CD14-positive monocyte (primary cell): ENCODE data around the gene CFC1B. TPM values are rescaled to one million over a fixed set of nuclear protein-coding genes. Genes with fewer than 3 reads are reported as not detected.
"Not testable (repeated sequence)": the region's sequence is repeated elsewhere in the genome, so short reads cannot be mapped to it uniquely, and the experiment has no call there.

Experiments
- DNase-seq, 3 donors: peaks; one replicate each; pipeline ENCODE4 v3.0.0-alpha.2; 2011 to 2022
- H2AFZ ChIP-seq: 2 replicates; pipeline ENCODE4 v1.6.0; 2012; ENCODE audit warnings: mild to moderate bottlenecking, low read depth, low read length, inconsistent platforms; ENCODE audit not compliant: insufficient read depth, poor library complexity, severe bottlenecking
- H3K27ac ChIP-seq, 2 donors: 1 replicate in 1 of 2; 2 replicates in 1 of 2; pipeline ENCODE4 v1.5.1; 2012 to 2013; ENCODE audit warnings: low read length in 2 of 2, control low read depth in 1 of 2, inconsistent platforms in 1 of 2, low read depth in 1 of 2, mild to moderate bottlenecking in 1 of 2
- H3K27me3 ChIP-seq, 2 donors: one replicate each; pipeline versions ENCODE4 v1.6.0 to v1.6.1; 2011 to 2013; ENCODE audit warnings: low read length in 2 of 2; ENCODE audit not compliant: control insufficient read depth in 2 of 2, insufficient read depth in 2 of 2
- H3K36me3 ChIP-seq, 2 donors: replicated peaks in 1 of 2; 1 replicate in 1 of 2; 2 replicates in 1 of 2; pipeline versions ENCODE4 v1.5.1 to v1.6.1; 2012 to 2013; ENCODE audit warnings: low read length in 2 of 2, control low read depth in 1 of 2, inconsistent platforms in 1 of 2, mild to moderate bottlenecking in 1 of 2; ENCODE audit not compliant: insufficient read depth in 2 of 2, control insufficient read depth in 1 of 2
- H3K4me1 ChIP-seq, 2 donors: 1 replicate in 1 of 2; 2 replicates in 1 of 2; pipeline versions ENCODE4 v1.5.1 to v1.6.1; 2012 to 2013; ENCODE audit warnings: low read length in 2 of 2, control low read depth in 1 of 2, inconsistent platforms in 1 of 2, mild to moderate bottlenecking in 1 of 2, moderate library complexity in 1 of 2; ENCODE audit not compliant: insufficient read depth in 2 of 2, control insufficient read depth in 1 of 2
- H3K4me2 ChIP-seq: replicated peaks from 2 replicates; pipeline ENCODE3; 2012; ENCODE audit warnings: low read length, moderate library complexity, mild to moderate bottlenecking; ENCODE audit not compliant: poor library complexity, severe bottlenecking; ENCODE audit errors: extremely low read depth
- H3K4me3 ChIP-seq, 3 experiments: fragments of 200-600 bp in 1 of 3; sonication (generic) in 1 of 3; replicated peaks in 1 of 3; 1 replicate in 2 of 3; 2 replicates in 1 of 3; pipeline ENCODE4 v1.5.1; 2011 to 2013; ENCODE audit warnings: low read length in 3 of 3, mild to moderate bottlenecking in 3 of 3, control low read depth in 2 of 3, low read depth in 2 of 3, inconsistent platforms in 1 of 3, moderate library complexity in 1 of 3
- H3K79me2 ChIP-seq: 2 replicates; pipeline ENCODE4 v1.6.0; 2012; ENCODE audit warnings: mild to moderate bottlenecking, control low read depth, inconsistent platforms, low read length, moderate library complexity; ENCODE audit not compliant: insufficient read depth
- H3K9ac ChIP-seq: 2 replicates; pipeline ENCODE4 v1.6.0; 2017; ENCODE audit warnings: low read length, mild to moderate bottlenecking; ENCODE audit not compliant: insufficient read depth, poor library complexity, severe bottlenecking
- H3K9me3 ChIP-seq, 2 donors: replicated peaks in 1 of 2; 1 replicate in 1 of 2; 2 replicates in 1 of 2; pipeline versions ENCODE4 v1.5.1 to v1.6.1; 2012 to 2013; ENCODE audit warnings: low read length in 2 of 2, control low read depth in 1 of 2; ENCODE audit not compliant: control insufficient read depth in 1 of 2, insufficient read depth in 1 of 2
- H4K20me1 ChIP-seq: 2 replicates; pipeline ENCODE4 v1.6.0; 2012; ENCODE audit warnings: mild to moderate bottlenecking, low read length, control low read depth, moderate library complexity; ENCODE audit not compliant: insufficient read depth
- H3K27ac Mint-ChIP-seq, 7 donors: one replicate each; pipeline ENCODE4 v1.8.0; 2020; ENCODE audit warnings: mild to moderate bottlenecking in 7 of 7, mixed read lengths in 7 of 7, moderate library complexity in 6 of 7, inconsistent platforms in 2 of 7
- H3K27me3 Mint-ChIP-seq, 3 donors: one replicate each; pipeline ENCODE4 v1.8.0; 2021 to 2022; ENCODE audit warnings: low read depth in 3 of 3, mild to moderate bottlenecking in 3 of 3, mixed read lengths in 3 of 3, moderate library complexity in 3 of 3, inconsistent platforms in 1 of 3
- H3K36me3 Mint-ChIP-seq, 2 donors: one replicate each; pipeline ENCODE4 v1.8.0; 2020; ENCODE audit warnings: mixed read lengths in 2 of 2, inconsistent platforms in 1 of 2, mild to moderate bottlenecking in 1 of 2
- H3K4me1 Mint-ChIP-seq: one replicate; pipeline ENCODE4 v1.8.0; 2020; ENCODE audit warnings: mild to moderate bottlenecking, mixed read lengths
- H3K4me3 Mint-ChIP-seq, 2 donors: one replicate each; pipeline ENCODE4 v1.8.0; 2020; ENCODE audit warnings: mild to moderate bottlenecking in 2 of 2, mixed read lengths in 2 of 2, moderate library complexity in 1 of 2
- H3K9me3 Mint-ChIP-seq, 7 donors: one replicate each; pipeline ENCODE4 v1.8.0; 2020 to 2022; ENCODE audit warnings: mixed read lengths in 7 of 7, mild to moderate bottlenecking in 6 of 7, moderate library complexity in 6 of 7, inconsistent platforms in 2 of 7
- WGBS: methylation state at CpG from one replicate; pipeline ENCODE4 v1.1.5; 2013; ENCODE audit warnings: missing lambda C conversion rate; ENCODE audit not compliant: insufficient coverage; 5-methylcytosine and 5-hydroxymethylcytosine counted together
- intact Hi-C, 2 donors: fragments of 100-400 bp; cut with micrococcal nuclease; formaldehyde crosslinking; loops; one replicate each; pipeline versions ENCODE4 v1.15.0 to v1.15.1; 2023
- polyA plus RNA-seq, 3 donors: library from polyadenylated mRNA; depleted of rRNA in 1 of 3; unstranded in 2 of 3; stranded (reverse) in 1 of 3; fragments of 300-500 nt in 2 of 3; fragments of >200 nt in 1 of 3; fragmentation: Illumina TruSeq in 2 of 3; gene quantifications; 1 replicate in 2 of 3; 2 replicates in 1 of 3; pipeline ENCODE4 v1.2.3, GENCODE V29; 2012 to 2021
- small RNA-seq: library from RNA; depleted of rRNA; stranded (forward); fragments of <200 nt; gene quantifications from one replicate; pipeline ENCODE3, GENCODE V24; 2012; ENCODE audit warnings: low read depth; ENCODE audit not compliant: insufficient read length

Gene CFC1B
- polyA plus RNA-seq, 3 donors = not detected

DNA sequence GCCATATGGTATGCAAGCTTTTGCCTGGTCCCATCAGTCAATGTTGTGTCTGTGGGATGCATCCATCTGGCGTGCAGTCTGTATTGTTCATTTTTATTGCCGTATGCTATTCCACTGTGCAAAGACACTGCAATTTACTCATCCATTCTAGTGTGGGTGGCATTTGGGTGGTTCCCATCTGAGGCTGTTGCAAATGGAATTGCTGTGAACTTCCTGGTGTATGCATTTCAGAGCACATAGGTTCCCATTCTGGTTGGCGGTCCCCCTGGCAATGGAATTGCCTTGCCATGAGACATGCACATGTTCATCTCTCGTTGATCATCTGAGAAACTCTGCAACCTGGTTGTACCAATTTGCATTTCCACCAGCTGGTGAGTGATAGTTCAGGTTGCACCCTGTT lies 56.5 kb downstream of the CFC1B start:
- H3K36me3 Mint-ChIP-seq, H3K4me3 ChIP-seq, H3K27ac Mint-ChIP-seq, intact Hi-C loops, H3K4me1 Mint-ChIP-seq, H3K27ac ChIP-seq, H3K27me3 Mint-ChIP-seq, H3K36me3 ChIP-seq, H3K9ac ChIP-seq, H3K4me1 ChIP-seq, H4K20me1 ChIP-seq, H3K27me3 ChIP-seq, H3K79me2 ChIP-seq, H3K4me2 ChIP-seq, H3K4me3 Mint-ChIP-seq, H3K9me3 Mint-ChIP-seq, H2AFZ ChIP-seq, H3K9me3 ChIP-seq, DNase-seq: not testable (repeated sequence)
- no CpG with 5 or more reads among the region's 4 CpGs for WGBS

Small RNA genes within 50 kb of the gene (small RNA-seq; reads per million reads assigned to genes)
- gene RF00017 (not detected), gene RNU6-473P (not detected)

Other genes with a start within 250 kb of the CFC1B start
- 10 to 100 TPM; 57.6 to 81.2 (median 58.5) TPM for gene IMP4, start 178.3 kb upstream of the CFC1B start, polyA plus RNA-seq
- gene PTPN18, start 165.2 kb upstream of the CFC1B start, polyA plus RNA-seq = 100 to 1,000 TPM in 2 of 3 donors, 10 to 100 TPM in 1; 72.2 to 365 (median 102) TPM
- gene POTEI, start 11.9 kb upstream of the CFC1B start, polyA plus RNA-seq = not detected
- not detected for gene CFC1, start 78.4 kb downstream of the CFC1B start, polyA plus RNA-seq
- gene POTEJ, start 90.2 kb downstream of the CFC1B start, polyA plus RNA-seq = not detected
- gene GPR148, start 207.8 kb downstream of the CFC1B start, polyA plus RNA-seq = not detected
- gene AMER3, start 234.3 kb downstream of the CFC1B start, polyA plus RNA-seq = not detected